ENCODE results near the gene ZNF521. TPM values are rescaled to one million over a fixed set of nuclear protein-coding genes. Genes with fewer than 3 reads are reported as not detected.

Gene ZNF521
- total RNA-seq (166 and 168 TPM in 2 replicates), polyA plus RNA-seq (90.8 and 111 TPM in 2 replicates), polyA minus RNA-seq (494 and 502 TPM in 2 replicates), Bru-seq, nascent RNA (percentile 99 among the genes with signal in this experiment), BruChase-seq, experiment 1, labeled RNA remaining after a 6-hour chase (percentile 80 among the genes with signal in this experiment), BruChase-seq, experiment 2, labeled RNA remaining after a 2-hour chase (percentile 88 among the genes with signal in this experiment)
- polyA plus RNA-seq (2011; cell fraction: cytosol; rRNA removed): 149 and 168 TPM in 2 replicates
- polyA plus RNA-seq (2011; cell fraction: nucleus; rRNA removed): 253 and 280 TPM in 2 replicates
- 50.5 and 58.7 TPM in 2 replicates for polyA plus RNA-seq (2012)
- not detected for polyA minus RNA-seq (2011; cell fraction: cytosol; rRNA and poly(A)+ RNA removed)
- polyA minus RNA-seq (2011; cell fraction: nucleus; rRNA and poly(A)+ RNA removed): 1,104 and 1,171 TPM in 2 replicates
- long read RNA-seq, full-length matches to known transcripts: 27 of 83 reads
- long read RNA-seq, partial matches to known transcripts: 35 of 83 reads
- long read RNA-seq, other reads (novel, unspliced or antisense): 21 of 83 reads

GRCh38 chr18:25351777-25352628 lies at the start of gene ZNF521:
Gene ZNF521, minus strand, starts transcription at chr18:25352166. Its CDS starts 1,220 bp downstream, at chr18:25350946.
- peak; percentile 93 for DNase-seq (ENCODE audit: low read depth, low spot score)
- H3K79me2 ChIP-seq (ENCODE audit: control insufficient read depth, insufficient read depth, low read length): peaks cover 49% of the 10 kb centered on the region
- no peaks in the 10 kb centered on the region for H3K27me3 ChIP-seq (ENCODE audit: control insufficient read depth in 2 of 2, insufficient read depth in 2 of 2, low read length in 2 of 2)
- peak within 1 kb of the TSS; percentile 100 for H3K9ac ChIP-seq (replicated peaks; ENCODE audit: extremely low read depth, insufficient read depth, low read length)
- H3K4me2 ChIP-seq (ENCODE audit: insufficient read depth, low read length): peak within 1 kb of the TSS; percentile 97
- ChIA-PET CTCF (interaction anchor here (0.5 to 2.0 kb wide), 23 partner anchors 13 to 543 kb away, joined by 3 to 18 read pairs (median 4); no protein-coding TSS in a partner anchor), POLR2A (interaction anchor here (0.7 kb wide), 1 partner anchor 520 kb away, joined by 5 read pairs; no protein-coding TSS in a partner anchor)
- H3K4me3 ChIP-seq (replicated peaks in 1 of 3; ENCODE audit: insufficient read depth in 1 of 3, low read depth in 1 of 3, low read length in 3 of 3): peak within 1 kb of the TSS; percentile 90 to 100 (median 99)
- FAIRE-seq: peak; percentile 48
- H2AFZ ChIP-seq (ENCODE audit: low read depth, low read length): no peak within 1 kb of the TSS
- no peaks in the 10 kb centered on the region for H3K9me3 ChIP-seq (replicated peaks; ENCODE audit: control insufficient read depth, insufficient read depth, low read length)
- H3K27ac ChIP-seq (ENCODE audit: insufficient read depth, low read depth, low read length): peak within 1 kb of the TSS; percentile 98
- BruUV-seq (replicated peaks): TSS peak; percentile 48
- intact Hi-C loops (cut with micrococcal nuclease) (loop anchor here (1.0 to 5.0 kb wide), 13 partner anchors 75 to 750 kb away; no protein-coding TSS in a partner anchor), dilution Hi-C loops (cut with MboI; ENCODE audit: extremely low pct_ligation_motif_present, low sequenced_read_pairs) (no loop called here)
- peaks cover 33% of the 10 kb centered on the region for H3K4me1 ChIP-seq (ENCODE audit: control insufficient read depth, extremely low read depth, insufficient read depth, low read length)
- no peaks in the 10 kb centered on the region for H3K9me1 ChIP-seq (replicated peaks; ENCODE audit: control insufficient read depth, extremely low read depth, insufficient read depth, low read length)
- H4K20me1 ChIP-seq (replicated peaks; ENCODE audit: control insufficient read depth, extremely low read depth, insufficient read depth, low read length): no peaks in the 10 kb centered on the region
- H3K36me3 ChIP-seq (ENCODE audit: control insufficient read depth in 2 of 2, extremely low read depth in 1 of 2, insufficient read depth in 2 of 2, low read length in 2 of 2): no peaks in the 10 kb centered on the region
- TF ChIP-seq POLR2A (IDR thresholded peaks at IDR 0.05; ENCODE audit: low read depth, low read length) (peak; percentile 88), EZH2 (IDR thresholded peaks at IDR 0.05; ENCODE audit: borderline replicate concordance, low read depth, low read length, severe bottlenecking) (no peak), MYC (IDR thresholded peaks at IDR 0.05; ENCODE audit: low read depth, low read length) (no peak), CTCF (IDR thresholded peaks at IDR 0.05; ENCODE audit: extremely low read depth in 1 of 2, insufficient read depth in 1 of 2, low read depth in 1 of 2, low read length in 2 of 2) (peak; percentile 23 to 31), POLR2AphosphoS5 (IDR thresholded peaks at IDR 0.05; ENCODE audit: insufficient read depth, low read depth, low read length) (peak; percentile 77), FOS (IDR thresholded peaks at IDR 0.05; ENCODE audit: borderline replicate concordance, insufficient read depth, low read length) (no peak), MAX (IDR thresholded peaks at IDR 0.05; ENCODE audit: insufficient read depth, insufficient read length) (no peak), JUN (IDR thresholded peaks at IDR 0.05; ENCODE audit: borderline replicate concordance, insufficient read depth, insufficient read length, low read depth) (no peak), GATA2 (IDR thresholded peaks at IDR 0.05; ENCODE audit: insufficient read depth, insufficient read length, low read depth, low read length) (peak; percentile 14)

Measured in endothelial cell of umbilical vein (primary cell).